Ascending aorta (tissue), 2 donors: ENCODE results near the gene JHY. TPM values are rescaled to one million over a fixed set of nuclear protein-coding genes. Genes with fewer than 3 reads are reported as not detected.

Source experiments
- DNase-seq, 2 donors: peaks; one replicate each; pipeline ENCODE4 v3.0.0-alpha.2; 2019; ENCODE audit warnings: low spot score in 2 of 2
- H3K27ac ChIP-seq, 2 donors: fragments of 200-600 bp; sonication (generic); one replicate each; pipeline ENCODE4 v1.5.1; 2016 to 2017; ENCODE audit warnings: mild to moderate bottlenecking in 1 of 2
- H3K27me3 ChIP-seq: fragments of 200-600 bp; sonication (generic); one replicate; pipeline ENCODE4 v1.5.1; 2017
- H3K36me3 ChIP-seq, 2 donors: fragments of 200-600 bp; sonication (generic); one replicate each; pipeline ENCODE4 v1.5.1; 2016
- H3K4me1 ChIP-seq, 2 donors: fragments of 200-600 bp; sonication (generic); one replicate each; pipeline ENCODE4 v1.5.1; 2016 to 2017; ENCODE audit warnings: mild to moderate bottlenecking in 1 of 2
- H3K4me3 ChIP-seq, 2 donors: fragments of 200-600 bp; sonication (generic); one replicate each; pipeline ENCODE4 v1.5.1; 2016 to 2017; ENCODE audit warnings: mild to moderate bottlenecking in 1 of 2
- H3K9me3 ChIP-seq, 2 donors: fragments of 200-600 bp; sonication (generic); one replicate each; pipeline ENCODE4 v1.5.1; 2016
- intact Hi-C: fragments of 100-400 bp; cut with DNase I; formaldehyde crosslinking; loops from one replicate; pipeline ENCODE4 v1.15.1; 2023
- total RNA-seq: library from RNA; depleted of rRNA; stranded (reverse); fragments of >200 nt; gene quantifications from one replicate; pipeline ENCODE4 v1.1.0, GENCODE V29; 2016
- TF ChIP-seq, protein P1 (sequence below), 3 experiments: fragments of 200-600 bp in 2 of 3; fragments of 450-650 bp in 1 of 3; sonication (generic) in 2 of 3; IDR thresholded peaks; one replicate each; pipeline ENCODE4 v1.5.1; 2016 to 2019; ENCODE audit warnings: antibody characterized with exemption in 3 of 3, mild to moderate bottlenecking in 1 of 3, moderate library complexity in 1 of 3

JHY gene
- total RNA-seq, 1 donor from 2014 or later: 1.3 TPM

DNA sequence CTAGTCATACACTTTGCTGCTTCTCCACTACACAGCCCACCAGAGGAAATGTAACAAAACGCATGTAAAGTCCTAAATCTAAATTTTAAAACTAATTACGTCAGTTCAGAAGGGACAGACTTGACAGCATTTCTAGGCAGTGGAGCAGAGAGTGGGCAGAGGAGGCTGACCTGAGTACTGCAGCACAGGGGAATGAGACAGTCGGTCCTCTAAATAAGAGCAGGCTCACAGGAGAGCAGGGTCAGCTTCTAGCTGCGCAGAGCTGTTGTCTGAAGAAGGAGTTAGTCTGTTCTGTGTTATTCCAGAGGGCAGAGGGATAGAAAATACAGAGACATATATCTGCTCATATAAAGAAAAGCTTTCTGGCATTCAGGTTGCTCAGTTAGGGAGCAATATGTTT is 40.3 kb downstream of the JHY start:
- Histone ChIP-seq H3K27ac (no peak overlapping the region), H3K27me3 (no peaks in the 10 kb centered on the region), H3K36me3 (no peaks in the 10 kb centered on the region), H3K4me1 (no peaks in the 10 kb centered on the region), H3K9me3 (no peaks in the 10 kb centered on the region), H3K4me3 (no peak overlapping the region)
- intact Hi-C loops: no loop called here
- DNase-seq: no peak
- TF ChIP-seq, protein P1, sequence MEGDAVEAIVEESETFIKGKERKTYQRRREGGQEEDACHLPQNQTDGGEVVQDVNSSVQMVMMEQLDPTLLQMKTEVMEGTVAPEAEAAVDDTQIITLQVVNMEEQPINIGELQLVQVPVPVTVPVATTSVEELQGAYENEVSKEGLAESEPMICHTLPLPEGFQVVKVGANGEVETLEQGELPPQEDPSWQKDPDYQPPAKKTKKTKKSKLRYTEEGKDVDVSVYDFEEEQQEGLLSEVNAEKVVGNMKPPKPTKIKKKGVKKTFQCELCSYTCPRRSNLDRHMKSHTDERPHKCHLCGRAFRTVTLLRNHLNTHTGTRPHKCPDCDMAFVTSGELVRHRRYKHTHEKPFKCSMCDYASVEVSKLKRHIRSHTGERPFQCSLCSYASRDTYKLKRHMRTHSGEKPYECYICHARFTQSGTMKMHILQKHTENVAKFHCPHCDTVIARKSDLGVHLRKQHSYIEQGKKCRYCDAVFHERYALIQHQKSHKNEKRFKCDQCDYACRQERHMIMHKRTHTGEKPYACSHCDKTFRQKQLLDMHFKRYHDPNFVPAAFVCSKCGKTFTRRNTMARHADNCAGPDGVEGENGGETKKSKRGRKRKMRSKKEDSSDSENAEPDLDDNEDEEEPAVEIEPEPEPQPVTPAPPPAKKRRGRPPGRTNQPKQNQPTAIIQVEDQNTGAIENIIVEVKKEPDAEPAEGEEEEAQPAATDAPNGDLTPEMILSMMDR (IDR thresholded peaks at IDR 0.05): no peak

DNA sequence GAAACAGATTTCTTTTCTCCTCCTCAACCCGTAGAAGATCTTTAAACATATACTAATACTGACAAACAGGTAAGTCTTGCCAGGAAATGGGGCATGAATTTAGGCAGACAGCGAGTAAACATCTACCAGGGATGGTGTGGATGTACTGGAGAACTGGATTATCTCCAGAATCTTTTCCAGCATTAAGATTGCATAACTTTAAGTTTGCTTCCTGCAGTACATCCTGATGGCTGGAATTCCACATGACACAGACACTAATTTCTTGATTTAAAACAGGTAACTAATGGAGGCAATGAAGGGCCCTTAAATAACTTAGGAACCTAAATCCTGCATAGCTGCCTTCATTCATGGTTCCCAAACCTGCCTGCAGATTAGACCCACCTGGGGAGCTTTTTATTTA is 40.7 kb downstream of the JHY start:
- Histone ChIP-seq H3K9me3 (no peaks in the 10 kb centered on the region), H3K4me3 (no peak overlapping the region), H3K27me3 (no peaks in the 10 kb centered on the region), H3K4me1 (no peaks in the 10 kb centered on the region), H3K27ac (no peak overlapping the region), H3K36me3 (no peaks in the 10 kb centered on the region)
- no peak for DNase-seq
- TF ChIP-seq, protein P1 (IDR thresholded peaks at IDR 0.05): no peak
- intact Hi-C loops: no loop called here

DNA sequence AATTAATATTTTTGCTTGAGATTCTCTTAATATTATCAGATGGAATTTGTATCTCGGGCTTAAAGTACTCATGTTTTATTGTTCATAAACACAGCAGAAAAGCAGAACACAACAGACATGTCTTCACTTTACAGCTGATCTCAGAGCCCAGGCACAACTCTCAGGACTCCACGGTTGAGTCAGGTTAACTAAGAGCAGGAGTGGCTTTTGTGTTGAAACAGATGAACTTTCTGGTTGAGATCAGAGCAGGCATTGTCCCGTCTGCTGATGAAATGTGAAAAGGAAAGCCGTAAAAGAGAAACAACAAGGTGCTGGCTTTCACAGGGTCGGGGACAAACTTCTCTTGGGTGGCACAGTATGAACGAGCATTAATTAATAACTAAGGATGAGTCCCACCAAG is 49.0 kb downstream of the JHY start:
- no peaks in the 10 kb centered on the region for H3K4me1 ChIP-seq
- no peak overlapping the region for H3K4me3 ChIP-seq
- no peaks in the 10 kb centered on the region for H3K27me3 ChIP-seq
- H3K9me3 ChIP-seq: no peaks in the 10 kb centered on the region
- intact Hi-C loops: no loop called here
- no peak overlapping the region for H3K27ac ChIP-seq
- DNase-seq: no peak
- TF ChIP-seq, protein P1 (IDR thresholded peaks at IDR 0.05): no peak
- no peaks in the 10 kb centered on the region for H3K36me3 ChIP-seq

DNA sequence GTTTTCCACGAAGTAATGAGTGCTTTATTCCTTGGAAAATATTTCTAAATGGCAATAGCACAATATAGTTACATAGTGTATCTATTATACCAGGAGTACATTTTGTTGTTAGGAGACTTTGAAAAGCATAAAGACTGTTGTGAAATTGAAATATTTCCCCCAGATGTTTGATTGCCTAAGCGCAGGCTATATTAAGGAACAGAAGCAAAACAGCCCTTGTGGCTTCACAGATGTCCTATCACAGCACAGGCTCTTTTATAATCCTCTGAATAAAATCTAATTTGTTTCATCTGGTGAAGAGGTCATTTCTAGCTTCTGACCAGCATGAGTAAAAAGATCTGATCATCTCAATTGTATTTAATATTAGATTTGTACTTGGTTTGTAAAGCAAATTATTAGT is 50.9 kb downstream of the JHY start:
- intact Hi-C loops: no loop called here
- Histone ChIP-seq H3K4me1 (no peaks in the 10 kb centered on the region), H3K27me3 (no peaks in the 10 kb centered on the region), H3K9me3 (no peaks in the 10 kb centered on the region), H3K4me3 (no peak overlapping the region), H3K27ac (no peak overlapping the region), H3K36me3 (no peaks in the 10 kb centered on the region)
- TF ChIP-seq, protein P1 (IDR thresholded peaks at IDR 0.05): no peak
- no peak for DNase-seq

DNA sequence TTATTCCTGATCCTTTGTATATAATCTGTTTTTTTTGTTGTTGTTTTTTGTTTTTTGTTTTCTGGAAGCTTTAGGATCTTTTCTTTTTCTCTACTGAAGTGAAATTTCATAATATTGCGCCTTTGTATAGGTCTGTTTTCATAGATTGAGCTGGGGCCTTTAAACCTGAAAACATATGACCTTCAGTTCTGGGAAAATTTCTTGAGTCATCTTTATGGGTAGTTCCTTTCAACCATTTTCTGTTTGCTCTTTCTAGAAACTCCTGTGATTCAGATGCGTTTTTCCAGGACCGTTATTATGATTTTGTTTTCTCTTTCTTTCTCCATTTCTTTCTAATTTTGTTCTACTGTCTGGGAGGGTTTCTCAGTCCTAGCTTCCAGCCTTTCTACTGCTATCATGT is 55.4 kb downstream of the JHY start:
- DNase-seq: no peak
- Histone ChIP-seq H3K36me3 (peaks cover 2 to 3% of the 10 kb centered on the region in 2 donors), H3K4me3 (no peak overlapping the region), H3K4me1 (no peaks in the 10 kb centered on the region), H3K27me3 (no peaks in the 10 kb centered on the region), H3K9me3 (no peaks in the 10 kb centered on the region), H3K27ac (no peak overlapping the region)
- intact Hi-C loops: no loop called here
- TF ChIP-seq, protein P1 (IDR thresholded peaks at IDR 0.05): no peak

DNA sequence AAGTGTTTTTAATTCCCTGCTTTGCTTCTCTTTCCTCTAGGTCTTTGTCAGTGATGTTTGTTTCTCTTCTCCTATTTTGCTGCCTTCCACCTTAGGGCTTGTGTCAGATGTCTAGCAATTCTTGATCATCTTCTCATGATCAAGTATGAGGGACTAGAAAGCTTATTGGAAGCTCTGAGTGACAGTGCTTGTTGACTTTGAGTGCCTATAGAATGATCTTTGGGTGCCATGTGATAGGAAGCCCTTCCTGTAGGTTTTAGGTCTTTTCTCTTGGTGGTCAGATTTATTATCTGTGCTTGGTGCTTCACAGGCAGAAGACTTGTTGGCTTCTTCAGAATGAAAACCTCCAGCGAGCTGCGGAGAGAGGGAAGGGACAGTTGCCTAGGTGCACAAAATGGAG is 56.0 kb downstream of the JHY start:
- Histone ChIP-seq H3K9me3 (no peaks in the 10 kb centered on the region), H3K36me3 (peaks cover 2 to 3% of the 10 kb centered on the region in 2 donors), H3K27me3 (no peaks in the 10 kb centered on the region), H3K27ac (no peak overlapping the region), H3K4me1 (no peaks in the 10 kb centered on the region), H3K4me3 (no peak overlapping the region)
- TF ChIP-seq, protein P1 (IDR thresholded peaks at IDR 0.05): no peak
- DNase-seq: no peak
- intact Hi-C loops: no loop called here
